ENCODE data around the gene PPP1CB.
A peak's percentile ranks its signal among the peaks of the same experiment; 100 is the strongest.

PPP1CB gene

GRCh38 chr2:28709101-28709500 is 42.5 kb upstream of the PPP1CB start:
- H3K4me3 ChIP-seq (replicated peaks; ENCODE audit: low read depth, low read length): no peak overlapping the region
- no peak for TF ChIP-seq CTCF (IDR thresholded peaks at IDR 0.05; ENCODE audit: low read depth, low read length, missing control alignments)
- DNase-seq (ENCODE audit: extremely low read depth, low read depth): no peak

GRCh38 chr2:28710545-28710944 is 41.1 kb upstream of the PPP1CB start:
- H3K4me3 ChIP-seq (replicated peaks; ENCODE audit: low read depth, low read length): no peak overlapping the region
- no peak for TF ChIP-seq CTCF (IDR thresholded peaks at IDR 0.05; ENCODE audit: low read depth, low read length, missing control alignments)
- no peak for DNase-seq (ENCODE audit: extremely low read depth, low read depth)

DNA sequence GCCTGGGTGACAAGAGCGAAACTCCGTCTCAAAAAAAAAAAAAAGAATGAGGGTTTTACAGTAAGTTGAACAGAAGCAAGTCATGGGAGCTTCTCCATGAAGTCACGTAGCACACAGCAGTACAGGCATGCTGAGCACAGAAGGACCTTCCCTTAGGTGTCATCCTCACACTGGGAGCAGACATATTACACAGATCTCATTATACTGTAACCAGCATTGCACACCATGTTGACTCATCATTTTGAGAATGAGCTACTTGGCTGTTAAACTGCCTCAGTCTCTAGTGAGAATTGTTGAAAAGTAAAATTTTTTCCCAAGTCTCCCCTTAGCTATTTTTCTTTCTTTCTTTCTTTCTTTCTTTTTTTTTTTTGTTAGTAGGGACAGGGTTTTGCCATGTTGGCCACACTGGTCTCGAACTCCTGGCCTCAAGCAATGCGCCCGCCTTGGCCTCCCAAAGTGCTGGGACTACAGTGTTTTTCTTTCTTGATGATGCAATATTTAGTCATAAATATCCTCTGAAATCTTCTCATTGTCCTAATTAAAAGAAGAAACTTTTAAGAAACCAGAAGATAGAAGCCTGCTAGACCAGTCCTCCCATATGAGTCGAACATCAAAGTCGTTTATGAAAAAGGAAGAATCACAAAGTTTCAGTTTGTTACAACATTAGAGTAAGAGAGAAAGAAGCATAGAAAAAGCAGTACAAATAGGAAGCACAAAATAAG is 37.9 kb upstream of the PPP1CB start:
- no peak for DNase-seq (ENCODE audit: extremely low read depth, low read depth)
- no peak for TF ChIP-seq CTCF (IDR thresholded peaks at IDR 0.05; ENCODE audit: low read depth, low read length, missing control alignments)
- no peak overlapping the region for H3K4me3 ChIP-seq (replicated peaks; ENCODE audit: low read depth, low read length)

DNA sequence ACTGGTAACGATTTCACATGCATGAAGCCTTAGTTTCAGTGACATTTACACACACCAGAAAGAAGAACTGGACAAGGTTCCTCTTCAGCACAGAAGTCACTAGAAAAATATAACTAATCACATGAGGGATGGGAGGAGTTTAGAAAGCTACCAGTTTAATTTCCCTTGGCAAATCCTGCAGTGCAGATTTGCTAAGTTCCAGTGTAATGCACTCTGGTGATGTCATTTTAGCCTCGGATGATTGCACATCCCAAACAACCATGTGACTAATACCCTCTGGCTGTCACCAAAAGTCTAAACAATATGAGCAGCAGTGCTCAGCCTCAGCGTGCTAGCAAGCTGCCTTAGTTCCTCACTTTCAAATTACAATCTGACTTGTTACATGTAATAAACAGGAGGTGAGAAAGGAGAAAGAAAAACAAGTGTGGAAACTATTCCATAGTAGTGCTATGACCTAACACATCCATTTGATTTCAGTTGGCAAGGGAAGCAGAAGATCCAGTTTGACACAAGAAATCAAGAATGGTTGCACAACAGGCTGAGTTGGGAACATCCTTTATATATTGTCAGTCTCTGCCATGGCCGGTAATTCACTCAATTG is 35.3 kb upstream of the PPP1CB start:
- H3K4me3 ChIP-seq (replicated peaks; ENCODE audit: low read depth, low read length): no peak overlapping the region
- TF ChIP-seq CTCF (IDR thresholded peaks at IDR 0.05; ENCODE audit: low read depth, low read length, missing control alignments): no peak
- DNase-seq (ENCODE audit: extremely low read depth, low read depth): peak; percentile 77

GRCh38 chr2:28717339-28717758 is 34.3 kb upstream of the PPP1CB start:
- no peak overlapping the region for H3K4me3 ChIP-seq (replicated peaks; ENCODE audit: low read depth, low read length)
- no peak for TF ChIP-seq CTCF (IDR thresholded peaks at IDR 0.05; ENCODE audit: low read depth, low read length, missing control alignments)
- peak; percentile 55 for DNase-seq (ENCODE audit: extremely low read depth, low read depth)

GRCh38 chr2:28720345-28720744 is 31.3 kb upstream of the PPP1CB start:
- no peak for DNase-seq (ENCODE audit: extremely low read depth, low read depth)
- TF ChIP-seq CTCF (IDR thresholded peaks at IDR 0.05; ENCODE audit: low read depth, low read length, missing control alignments): no peak
- H3K4me3 ChIP-seq (replicated peaks; ENCODE audit: low read depth, low read length): no peak overlapping the region
